A673 (cell line): ENCODE results near the gene C2orf80.

ENCODE experiments used
- EZH2 ChIP-seq: fragments of 200-600 bp; sonication (generic); IDR thresholded peaks from 2 replicates; pipeline ENCODE4 v1.6.1; 2017; ENCODE audit warnings: borderline replicate concordance, low read depth, mild to moderate bottlenecking, mixed read lengths, antibody characterized with exemption, low read length; ENCODE audit not compliant: poor library complexity, severe bottlenecking
- TF ChIP-seq, protein P1 (sequence below): fragments of 300-800, 200-600 bp; sonication (generic); conservative IDR thresholded peaks from 2 replicates; pipeline ENCODE4 v1.5.1; 2017; ENCODE audit warnings: low read depth, mild to moderate bottlenecking, antibody characterized with exemption, low read length, moderate library complexity, mixed read lengths

- TF ChIP-seq, protein P1, sequence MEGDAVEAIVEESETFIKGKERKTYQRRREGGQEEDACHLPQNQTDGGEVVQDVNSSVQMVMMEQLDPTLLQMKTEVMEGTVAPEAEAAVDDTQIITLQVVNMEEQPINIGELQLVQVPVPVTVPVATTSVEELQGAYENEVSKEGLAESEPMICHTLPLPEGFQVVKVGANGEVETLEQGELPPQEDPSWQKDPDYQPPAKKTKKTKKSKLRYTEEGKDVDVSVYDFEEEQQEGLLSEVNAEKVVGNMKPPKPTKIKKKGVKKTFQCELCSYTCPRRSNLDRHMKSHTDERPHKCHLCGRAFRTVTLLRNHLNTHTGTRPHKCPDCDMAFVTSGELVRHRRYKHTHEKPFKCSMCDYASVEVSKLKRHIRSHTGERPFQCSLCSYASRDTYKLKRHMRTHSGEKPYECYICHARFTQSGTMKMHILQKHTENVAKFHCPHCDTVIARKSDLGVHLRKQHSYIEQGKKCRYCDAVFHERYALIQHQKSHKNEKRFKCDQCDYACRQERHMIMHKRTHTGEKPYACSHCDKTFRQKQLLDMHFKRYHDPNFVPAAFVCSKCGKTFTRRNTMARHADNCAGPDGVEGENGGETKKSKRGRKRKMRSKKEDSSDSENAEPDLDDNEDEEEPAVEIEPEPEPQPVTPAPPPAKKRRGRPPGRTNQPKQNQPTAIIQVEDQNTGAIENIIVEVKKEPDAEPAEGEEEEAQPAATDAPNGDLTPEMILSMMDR: no peak
- TF ChIP-seq EZH2: no peak
Observed at GRCh38 chr2:208134928-208135586, 54.8 kb downstream of the C2orf80 start.
